Panc1 (cell line): ENCODE results near the gene TMEM61. TPM values are rescaled to one million over a fixed set of nuclear protein-coding genes. Genes with fewer than 3 reads are reported as not detected.

Experiments used
- ATAC-seq: fragments of 200-7000 bp; cut with Tn5 transposase; 2 replicates; pipeline ENCODE4 v1.9.1; 2020; ENCODE audit warnings: mild to moderate bottlenecking, moderate library complexity
- BruUV-seq: library from RNA; stranded (reverse); fragments of 400-500 nt; replicated peaks from 2 replicates; lab custom pipeline; 2021; lab: Mats Ljungman, UMichigan
- CTCF ChIA-PET: fragments of 300-600 bp; sonication (Branson Sonifier 250); formaldehyde crosslinking; loops from one replicate; lab custom pipeline; 2022; ENCODE audit warnings: antibody characterized with exemption; lab: Charles Lee
- POLR2A ChIA-PET: fragments of 300-600 bp; sonication (Branson Sonifier 250); formaldehyde crosslinking; loops from one replicate; lab custom pipeline; 2022; ENCODE audit warnings: antibody characterized with exemption; lab: Charles Lee
- DNase-seq: peaks from one replicate; pipeline ENCODE4 v3.0.0-alpha.2; 2010; ENCODE audit warnings: low read depth, low spot score
- H3K27ac ChIP-seq: 2 replicates; pipeline ENCODE4 v1.5.1; 2011; ENCODE audit warnings: mild to moderate bottlenecking, low read length, inconsistent platforms
- H3K27me3 ChIP-seq: fragments of 200-500 bp; sonication (Bioruptor generic); 2 replicates; pipeline ENCODE4 v1.6.0; 2014; ENCODE audit warnings: low read length, inconsistent platforms; ENCODE audit not compliant: control insufficient read depth, insufficient read depth
- H3K36me3 ChIP-seq: fragments of 200-500 bp; sonication (Bioruptor generic); 2 replicates; pipeline ENCODE4 v1.5.1; 2014; ENCODE audit warnings: inconsistent platforms, mild to moderate bottlenecking, low read length, moderate library complexity; ENCODE audit not compliant: control insufficient read depth, insufficient read depth
- H3K4me1 ChIP-seq: 2 replicates; pipeline ENCODE4 v1.5.1; 2011; ENCODE audit warnings: inconsistent platforms, mild to moderate bottlenecking, low read length, moderate library complexity; ENCODE audit not compliant: control insufficient read depth, insufficient read depth
- H3K4me3 ChIP-seq, 2 experiments: 2 replicates each; pipeline ENCODE4 v1.5.1; 2011 to 2012; ENCODE audit warnings: low read depth in 2 of 2, low read length in 2 of 2, mild to moderate bottlenecking in 2 of 2, inconsistent platforms in 1 of 2, moderate library complexity in 1 of 2
- H3K9me3 ChIP-seq: fragments of 200-500 bp; sonication (Bioruptor generic); 2 replicates; pipeline ENCODE4 v1.5.1; 2014; ENCODE audit warnings: low read depth, mild to moderate bottlenecking, inconsistent platforms, low read length, moderate library complexity; ENCODE audit not compliant: control insufficient read depth, insufficient read depth
- POLR2AphosphoS5 ChIP-seq: IDR thresholded peaks from 2 replicates; pipeline ENCODE4 v1.6.1; 2012; ENCODE audit warnings: mild to moderate bottlenecking, low read depth, low read length, moderate library complexity
- SIN3A ChIP-seq: IDR thresholded peaks from 2 replicates; pipeline ENCODE4 v1.6.1; 2012; ENCODE audit warnings: low read depth, mild to moderate bottlenecking, low read length, moderate library complexity, borderline replicate concordance; ENCODE audit not compliant: insufficient read depth
- TCF7L2 ChIP-seq: IDR thresholded peaks from 2 replicates; pipeline ENCODE4 v1.6.1; 2011; ENCODE audit warnings: mild to moderate bottlenecking, low read depth, low read length, inconsistent platforms
- in situ Hi-C: cut with HindIII; loops from 2 replicates; pipeline ENCODE4 v1.10.0; 2016; ENCODE audit warnings: low sequenced_read_pairs, low pct_unique_long_range_greater_than_20kb
- intact Hi-C: fragments of 100-400 bp; cut with micrococcal nuclease; formaldehyde crosslinking; loops from one replicate; pipeline ENCODE4 v1.10.0; 2022; ENCODE audit not compliant: unreplicated experiment
- total RNA-seq: library from RNA; stranded (reverse); gene quantifications from one replicate; pipeline ENCODE4 v1.2.1, GENCODE V29; 2021; ENCODE audit not compliant: unreplicated experiment
- TF ChIP-seq, protein P1 (sequence below): fragments of 450-650 bp; IDR thresholded peaks from 2 replicates; pipeline ENCODE4 v1.5.1; 2017; ENCODE audit warnings: mild to moderate bottlenecking
- TF ChIP-seq, protein P2 (sequence below), 2 experiments: IDR thresholded peaks; 2 replicates each; pipeline ENCODE4 v1.6.1; 2011 to 2012; ENCODE audit warnings: low read depth in 2 of 2, control low read depth in 1 of 2, low read length in 1 of 2, mild to moderate bottlenecking in 1 of 2, moderate library complexity in 1 of 2; ENCODE audit not compliant: insufficient read depth in 1 of 2

Gene TMEM61
- total RNA-seq, 1 experiment from 2014 or later: not detected

DNA sequence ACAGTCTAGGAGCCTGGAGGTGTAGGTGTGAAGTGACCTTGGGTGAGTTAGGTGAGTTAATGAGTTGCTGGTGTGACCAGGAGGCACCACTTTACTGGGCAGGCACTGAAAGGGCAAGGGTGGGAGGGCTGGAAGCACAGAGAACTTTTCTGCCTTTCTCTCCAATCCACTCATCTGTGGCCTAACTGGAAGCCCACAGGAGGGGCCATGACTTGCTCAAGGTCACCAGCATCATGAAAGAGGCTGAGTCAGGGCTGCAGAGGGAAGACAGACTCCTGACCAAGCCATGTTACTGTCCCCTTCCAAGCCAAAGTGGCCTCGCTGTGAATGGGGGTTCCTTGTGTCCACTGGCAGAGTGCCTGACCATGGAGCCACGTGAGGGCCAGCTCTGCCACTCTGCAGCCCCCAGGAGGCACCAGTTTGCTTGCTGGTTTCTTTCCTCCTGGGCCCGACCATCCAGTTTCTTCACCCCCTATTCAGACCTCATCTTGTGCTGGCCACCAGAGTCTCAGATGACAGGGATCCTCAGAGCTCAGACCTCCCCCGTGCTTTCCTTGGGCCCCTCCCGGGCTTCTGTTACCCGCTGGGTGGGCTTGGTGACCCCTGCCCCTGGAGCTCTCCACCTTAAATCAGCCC is 14.0 kb downstream of the TMEM61 start:
- Histone ChIP-seq H3K4me1 (no peaks in the 10 kb centered on the region), H3K4me3 (no peak overlapping the region), H3K27ac (no peak overlapping the region), H3K36me3 (no peaks in the 10 kb centered on the region), H3K27me3 (no peaks in the 10 kb centered on the region), H3K9me3 (no peaks in the 10 kb centered on the region)
- ATAC-seq: no peak
- DNase-seq: no peak
- POLR2A ChIA-PET: no interaction called here
- no peak for TF ChIP-seq POLR2AphosphoS5
- in situ Hi-C loops (no loop called here), intact Hi-C loops (no loop called here)
- BruUV-seq: no TSS peak
- CTCF ChIA-PET: no interaction called here

DNA sequence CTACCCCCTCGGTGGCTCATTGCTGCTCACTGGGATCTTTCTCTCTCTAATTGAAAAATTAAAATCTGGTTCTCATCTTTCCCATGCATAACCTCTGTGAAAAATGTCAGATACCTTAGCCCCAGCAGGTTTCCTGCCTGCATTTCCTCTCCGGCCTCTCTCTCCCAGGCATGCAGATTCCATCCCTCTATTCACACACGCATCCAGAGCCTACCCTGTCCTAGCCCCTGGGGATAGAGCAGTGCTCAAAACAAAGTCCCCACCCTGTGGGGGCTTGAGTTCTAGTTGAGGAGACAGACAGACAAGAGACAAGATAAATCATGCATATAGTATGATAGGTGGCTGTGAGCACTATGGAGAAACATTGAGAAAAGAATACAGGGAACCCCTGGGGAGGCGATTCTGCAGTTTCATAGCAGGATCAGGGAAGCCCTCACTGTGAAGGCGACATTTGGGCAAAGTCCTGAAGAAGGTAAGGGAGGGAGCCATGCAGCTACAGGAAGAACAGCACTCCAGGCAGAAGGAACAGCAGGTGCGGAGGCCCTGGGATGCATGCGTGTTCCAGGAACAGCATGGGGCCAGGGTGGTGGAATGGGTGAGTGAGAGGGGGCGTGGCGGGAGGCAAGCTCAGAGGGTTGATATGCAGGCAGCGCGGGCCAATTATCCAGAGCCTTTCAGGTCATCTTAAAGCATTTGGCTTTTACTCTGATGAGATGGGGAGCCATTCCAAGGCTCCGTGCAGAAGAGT is 14.8 kb downstream of the TMEM61 start:
- H3K4me1 ChIP-seq: no peaks in the 10 kb centered on the region
- CTCF ChIA-PET: interaction anchor here (2.1 to 2.8 kb wide), 2 partner anchors 45 to 50 kb away, joined by 17 to 19 read pairs; no protein-coding TSS in a partner anchor
- ATAC-seq (no peak), DNase-seq (no peak)
- no peaks in the 10 kb centered on the region for H3K36me3 ChIP-seq
- POLR2A ChIA-PET: no interaction called here
- intact Hi-C loops (no loop called here), in situ Hi-C loops (no loop called here)
- H3K9me3 ChIP-seq: no peaks in the 10 kb centered on the region
- no TSS peak for BruUV-seq
- H3K27me3 ChIP-seq: no peaks in the 10 kb centered on the region
- no peak for TF ChIP-seq TCF7L2
- TF ChIP-seq, protein P1, sequence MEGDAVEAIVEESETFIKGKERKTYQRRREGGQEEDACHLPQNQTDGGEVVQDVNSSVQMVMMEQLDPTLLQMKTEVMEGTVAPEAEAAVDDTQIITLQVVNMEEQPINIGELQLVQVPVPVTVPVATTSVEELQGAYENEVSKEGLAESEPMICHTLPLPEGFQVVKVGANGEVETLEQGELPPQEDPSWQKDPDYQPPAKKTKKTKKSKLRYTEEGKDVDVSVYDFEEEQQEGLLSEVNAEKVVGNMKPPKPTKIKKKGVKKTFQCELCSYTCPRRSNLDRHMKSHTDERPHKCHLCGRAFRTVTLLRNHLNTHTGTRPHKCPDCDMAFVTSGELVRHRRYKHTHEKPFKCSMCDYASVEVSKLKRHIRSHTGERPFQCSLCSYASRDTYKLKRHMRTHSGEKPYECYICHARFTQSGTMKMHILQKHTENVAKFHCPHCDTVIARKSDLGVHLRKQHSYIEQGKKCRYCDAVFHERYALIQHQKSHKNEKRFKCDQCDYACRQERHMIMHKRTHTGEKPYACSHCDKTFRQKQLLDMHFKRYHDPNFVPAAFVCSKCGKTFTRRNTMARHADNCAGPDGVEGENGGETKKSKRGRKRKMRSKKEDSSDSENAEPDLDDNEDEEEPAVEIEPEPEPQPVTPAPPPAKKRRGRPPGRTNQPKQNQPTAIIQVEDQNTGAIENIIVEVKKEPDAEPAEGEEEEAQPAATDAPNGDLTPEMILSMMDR: no peak
- TF ChIP-seq, protein P2, sequence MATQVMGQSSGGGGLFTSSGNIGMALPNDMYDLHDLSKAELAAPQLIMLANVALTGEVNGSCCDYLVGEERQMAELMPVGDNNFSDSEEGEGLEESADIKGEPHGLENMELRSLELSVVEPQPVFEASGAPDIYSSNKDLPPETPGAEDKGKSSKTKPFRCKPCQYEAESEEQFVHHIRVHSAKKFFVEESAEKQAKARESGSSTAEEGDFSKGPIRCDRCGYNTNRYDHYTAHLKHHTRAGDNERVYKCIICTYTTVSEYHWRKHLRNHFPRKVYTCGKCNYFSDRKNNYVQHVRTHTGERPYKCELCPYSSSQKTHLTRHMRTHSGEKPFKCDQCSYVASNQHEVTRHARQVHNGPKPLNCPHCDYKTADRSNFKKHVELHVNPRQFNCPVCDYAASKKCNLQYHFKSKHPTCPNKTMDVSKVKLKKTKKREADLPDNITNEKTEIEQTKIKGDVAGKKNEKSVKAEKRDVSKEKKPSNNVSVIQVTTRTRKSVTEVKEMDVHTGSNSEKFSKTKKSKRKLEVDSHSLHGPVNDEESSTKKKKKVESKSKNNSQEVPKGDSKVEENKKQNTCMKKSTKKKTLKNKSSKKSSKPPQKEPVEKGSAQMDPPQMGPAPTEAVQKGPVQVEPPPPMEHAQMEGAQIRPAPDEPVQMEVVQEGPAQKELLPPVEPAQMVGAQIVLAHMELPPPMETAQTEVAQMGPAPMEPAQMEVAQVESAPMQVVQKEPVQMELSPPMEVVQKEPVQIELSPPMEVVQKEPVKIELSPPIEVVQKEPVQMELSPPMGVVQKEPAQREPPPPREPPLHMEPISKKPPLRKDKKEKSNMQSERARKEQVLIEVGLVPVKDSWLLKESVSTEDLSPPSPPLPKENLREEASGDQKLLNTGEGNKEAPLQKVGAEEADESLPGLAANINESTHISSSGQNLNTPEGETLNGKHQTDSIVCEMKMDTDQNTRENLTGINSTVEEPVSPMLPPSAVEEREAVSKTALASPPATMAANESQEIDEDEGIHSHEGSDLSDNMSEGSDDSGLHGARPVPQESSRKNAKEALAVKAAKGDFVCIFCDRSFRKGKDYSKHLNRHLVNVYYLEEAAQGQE (IDR thresholded peaks at IDR 0.05; ENCODE audit: insufficient read depth in 1 of 2, low read depth in 2 of 2, low read length in 1 of 2): no peak
- no peak for TF ChIP-seq SIN3A
- no peak for TF ChIP-seq POLR2AphosphoS5
- no peak overlapping the region for H3K4me3 ChIP-seq
- no peak overlapping the region for H3K27ac ChIP-seq

DNA sequence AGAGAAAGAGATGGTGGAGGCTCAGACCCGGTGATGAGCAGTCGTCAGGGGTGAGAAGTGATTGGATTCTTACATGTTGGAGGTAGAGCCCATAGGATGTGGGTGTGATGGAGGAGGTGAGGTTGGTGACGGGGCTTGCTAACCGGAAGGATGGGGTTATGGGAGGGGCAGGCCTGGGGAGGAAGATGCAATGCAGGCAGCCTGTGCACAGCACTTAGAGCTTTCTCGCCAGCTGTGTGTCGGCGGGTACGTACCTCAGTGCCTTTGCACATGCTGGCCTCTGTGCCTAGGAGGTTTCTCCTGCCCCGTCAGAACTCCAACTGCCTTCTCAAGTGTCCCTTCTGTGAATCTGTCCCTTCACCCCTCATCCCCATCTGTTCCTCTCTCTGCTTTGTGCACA is 15.4 kb downstream of the TMEM61 start:
- intact Hi-C loops (loop anchor here (1.0 kb wide), 2 partner anchors 46 to 51 kb away; no protein-coding TSS in a partner anchor), in situ Hi-C loops (no loop called here)
- no peaks in the 10 kb centered on the region for H3K27me3 ChIP-seq
- no peak for DNase-seq
- H3K9me3 ChIP-seq: no peaks in the 10 kb centered on the region
- TF ChIP-seq, protein P2 (IDR thresholded peaks at IDR 0.05; ENCODE audit: insufficient read depth in 1 of 2, low read depth in 2 of 2, low read length in 1 of 2): no peak
- no peak for TF ChIP-seq SIN3A
- TF ChIP-seq POLR2AphosphoS5: no peak
- no peak for TF ChIP-seq TCF7L2
- TF ChIP-seq, protein P1: no peak
- ChIA-PET CTCF (interaction anchor here (0.7 to 2.8 kb wide), 4 partner anchors 23 to 50 kb away, joined by 5 to 19 read pairs (median 12); no protein-coding TSS in a partner anchor), POLR2A (no interaction called here)
- no peak overlapping the region for H3K27ac ChIP-seq
- H3K4me1 ChIP-seq: no peaks in the 10 kb centered on the region
- ATAC-seq: no peak
- BruUV-seq: no TSS peak
- no peaks in the 10 kb centered on the region for H3K36me3 ChIP-seq
- H3K4me3 ChIP-seq: no peak overlapping the region
